AG09309 (cell line): ENCODE results near the gene ZBTB7A.
A peak's percentile ranks its signal among the peaks of the same experiment; 100 is the strongest.

Experiments used
- DNase-seq: peaks from one replicate; pipeline ENCODE4 v3.0.0-alpha.2; 2010; ENCODE audit warnings: low read depth
- H3K4me3 ChIP-seq: 2 replicates; pipeline ENCODE4 v1.5.1; 2011; ENCODE audit warnings: mild to moderate bottlenecking, low read depth, low read length, moderate library complexity; ENCODE audit not compliant: control insufficient read depth
- CTCF ChIP-seq: IDR thresholded peaks from 2 replicates; pipeline ENCODE4 v1.5.1; 2011; ENCODE audit warnings: mild to moderate bottlenecking, low read depth, low read length, inconsistent platforms; ENCODE audit not compliant: insufficient read depth, control insufficient read depth; ENCODE audit errors: missing control alignments

ZBTB7A gene

GRCh38 chr19:4059891-4060620 lies 6.6 kb downstream of the ZBTB7A start:
- no peak for DNase-seq
- TF ChIP-seq CTCF, result no peak
- no peak overlapping the region for H3K4me3 ChIP-seq

GRCh38 chr19:4059453-4059871 lies 7.2 kb downstream of the ZBTB7A start:
- H3K4me3 ChIP-seq, result no peak overlapping the region
- DNase-seq, result no peak
- TF ChIP-seq CTCF, result no peak

- TF ChIP-seq CTCF, result no peak
- peak overlapping the region; percentile 20 for H3K4me3 ChIP-seq
- no peak for DNase-seq
Measured at GRCh38 chr19:4058693-4059452, 7.8 kb downstream of the ZBTB7A start.

- DNase-seq, result peak; percentile 63
- H3K4me3 ChIP-seq, result peak overlapping the region; percentile 20
- TF ChIP-seq CTCF, result peak; percentile 43
Measured at GRCh38 chr19:4057931-4058692, 8.6 kb downstream of the ZBTB7A start.

GRCh38 chr19:4055209-4055552 lies 11.5 kb downstream of the ZBTB7A start:
- no peak for TF ChIP-seq CTCF
- DNase-seq, result no peak
- no peak overlapping the region for H3K4me3 ChIP-seq

GRCh38 chr19:4054441-4055208 lies 12.1 kb downstream of the ZBTB7A start:
- no peak overlapping the region for H3K4me3 ChIP-seq
- no peak for TF ChIP-seq CTCF
- no peak for DNase-seq
